Right renal cortex interstitium (tissue), 3 donors: ENCODE data around the gene CTSW. TPM values are rescaled to one million over a fixed set of nuclear protein-coding genes. Genes with fewer than 3 reads are reported as not detected.

ENCODE experiments used
- DNase-seq, 3 donors: peaks; one replicate each; pipeline ENCODE4 v3.0.0-alpha.2; 2013; ENCODE audit warnings: low read depth in 3 of 3, low spot score in 2 of 3
- polyA plus RNA-seq, 3 donors: library from polyadenylated mRNA; unstranded; fragments of 120-200 nt; gene quantifications; one replicate each; pipeline ENCODE4 v1.2.1, GENCODE V29; 2013; ENCODE audit not compliant: insufficient read length in 3 of 3

The CTSW gene
- polyA plus RNA-seq, 3 donors = 1.0 to 1.2 (median 1.2) TPM

GRCh38 chr11:65866509-65867283 is 12.9 kb upstream of the CTSW start:
- no peak for DNase-seq

- no peak for DNase-seq
Observed at GRCh38 chr11:65867284-65868071, 12.2 kb upstream of the CTSW start.

DNA sequence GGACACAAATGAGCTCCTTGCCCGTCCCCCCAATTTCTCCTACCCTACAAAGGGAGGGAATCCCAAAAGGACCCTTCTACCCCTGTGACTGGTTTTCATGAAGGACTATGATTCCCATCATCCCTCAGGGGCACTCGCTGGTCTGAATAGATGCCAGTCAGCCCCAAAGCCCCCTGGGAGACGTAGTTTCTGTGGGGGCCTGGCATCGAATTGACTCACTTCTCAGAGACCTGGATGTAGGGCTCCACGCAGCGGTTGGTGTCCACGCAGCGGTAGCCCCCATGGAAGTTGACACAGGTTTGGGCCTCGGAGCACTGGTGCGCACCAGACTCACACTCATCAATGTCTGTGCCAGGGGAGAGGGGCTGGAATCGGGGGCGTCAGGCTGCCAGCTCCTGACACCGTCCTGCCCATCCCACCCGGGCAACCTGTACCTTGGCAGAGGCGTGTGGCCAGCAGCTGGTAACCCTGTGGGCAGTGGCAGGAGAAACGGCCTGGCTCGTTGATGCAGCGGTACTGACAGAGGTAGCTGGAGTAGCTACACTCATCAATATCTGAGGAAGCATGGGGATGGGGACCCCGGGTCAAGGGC is 11.5 kb upstream of the CTSW start:
- no peak for DNase-seq

- DNase-seq = no peak
Observed at GRCh38 chr11:65868907-65869306, 10.7 kb upstream of the CTSW start.

DNA sequence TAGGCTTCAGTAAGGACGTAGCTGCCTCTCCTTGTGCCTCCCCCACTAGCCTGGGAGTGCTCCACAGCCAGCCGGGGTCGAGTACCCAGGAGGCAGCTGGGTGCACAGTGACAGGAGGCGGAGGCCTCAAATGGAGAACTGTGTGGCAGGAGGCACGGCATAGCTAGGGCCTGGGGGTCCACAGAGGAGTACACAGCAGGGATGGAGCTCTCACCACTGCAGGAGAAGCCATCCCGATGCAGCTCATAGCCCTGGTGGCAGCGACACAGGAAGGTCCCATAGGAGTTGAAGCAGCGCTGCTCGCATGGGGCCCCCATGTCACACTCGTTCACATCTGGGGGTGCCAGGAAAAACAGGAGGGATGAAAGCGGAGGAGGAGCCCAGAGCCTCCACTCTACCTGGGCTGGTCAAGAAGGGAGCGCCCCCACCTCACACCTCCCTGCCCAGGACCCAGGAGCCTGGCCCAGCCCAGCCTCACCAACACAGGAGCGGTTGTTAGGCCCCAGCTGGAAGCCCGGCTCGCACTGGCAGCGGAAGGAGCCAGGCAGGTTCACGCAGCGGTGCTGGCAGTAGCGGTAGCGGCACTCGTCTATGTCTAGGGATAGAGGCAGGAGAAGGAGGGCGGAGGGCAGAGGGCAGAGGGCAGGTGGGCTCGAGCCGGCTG is 9.9 kb upstream of the CTSW start:
- DNase-seq = no peak

- DNase-seq = no peak
Observed at GRCh38 chr11:65870307-65870658, 9.4 kb upstream of the CTSW start.

DNA sequence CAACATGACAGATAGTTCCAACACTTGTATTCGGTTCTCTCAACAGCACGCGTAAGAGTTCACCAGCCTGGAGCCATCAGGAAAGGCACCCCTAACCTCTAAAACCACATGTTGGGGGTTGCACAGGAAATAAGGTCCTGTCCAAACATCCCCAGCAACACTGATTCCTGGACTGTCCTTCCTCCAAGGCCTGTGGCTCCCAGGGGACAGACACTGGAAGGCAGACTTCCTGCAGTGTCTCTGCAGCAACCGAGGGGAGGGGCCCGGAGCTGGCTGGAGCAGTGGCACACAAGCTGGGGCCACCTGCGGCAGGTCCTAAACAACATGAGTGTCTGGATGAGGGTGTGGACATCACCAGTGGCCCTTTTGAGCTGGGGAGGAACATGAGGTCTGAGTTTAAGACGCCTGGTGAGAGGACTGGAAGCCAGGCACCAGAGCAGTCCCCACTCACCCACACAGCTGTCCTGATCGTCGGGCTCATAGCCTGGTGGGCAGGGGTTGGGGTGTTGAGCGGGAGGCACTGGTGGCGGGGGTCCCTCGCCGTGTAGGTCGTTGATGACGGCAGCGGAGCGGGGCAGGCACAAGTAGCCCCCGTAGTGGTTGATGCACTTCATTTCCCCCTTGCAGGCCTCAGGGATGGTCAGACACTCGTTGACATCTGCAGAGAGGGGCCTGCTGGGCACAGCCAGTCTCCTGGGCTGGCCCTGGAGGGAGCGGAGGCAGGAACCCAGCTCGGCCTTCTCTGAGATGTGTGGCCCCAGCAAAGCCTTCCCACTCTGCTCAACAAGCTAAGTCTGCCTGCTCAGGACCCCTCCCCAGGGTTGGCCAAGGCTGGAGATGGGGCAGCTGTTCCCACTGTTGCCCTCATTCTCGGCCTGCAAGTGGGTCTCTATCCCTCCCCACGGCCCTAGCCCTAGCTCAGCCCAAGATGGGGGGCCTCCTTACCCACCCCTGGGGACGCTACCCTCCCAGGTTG is 8.6 kb upstream of the CTSW start:
- DNase-seq = no peak

GRCh38 chr11:65871811-65872548 is 7.7 kb upstream of the CTSW start:
- DNase-seq = no peak

- DNase-seq = no peak
Observed at GRCh38 chr11:65872586-65873317, 6.9 kb upstream of the CTSW start, which contains the start of gene EFEMP2. EFEMP2 (minus strand) TSS chr11:65872800; CDS start chr11:65872354, 446 bp downstream.

DNA sequence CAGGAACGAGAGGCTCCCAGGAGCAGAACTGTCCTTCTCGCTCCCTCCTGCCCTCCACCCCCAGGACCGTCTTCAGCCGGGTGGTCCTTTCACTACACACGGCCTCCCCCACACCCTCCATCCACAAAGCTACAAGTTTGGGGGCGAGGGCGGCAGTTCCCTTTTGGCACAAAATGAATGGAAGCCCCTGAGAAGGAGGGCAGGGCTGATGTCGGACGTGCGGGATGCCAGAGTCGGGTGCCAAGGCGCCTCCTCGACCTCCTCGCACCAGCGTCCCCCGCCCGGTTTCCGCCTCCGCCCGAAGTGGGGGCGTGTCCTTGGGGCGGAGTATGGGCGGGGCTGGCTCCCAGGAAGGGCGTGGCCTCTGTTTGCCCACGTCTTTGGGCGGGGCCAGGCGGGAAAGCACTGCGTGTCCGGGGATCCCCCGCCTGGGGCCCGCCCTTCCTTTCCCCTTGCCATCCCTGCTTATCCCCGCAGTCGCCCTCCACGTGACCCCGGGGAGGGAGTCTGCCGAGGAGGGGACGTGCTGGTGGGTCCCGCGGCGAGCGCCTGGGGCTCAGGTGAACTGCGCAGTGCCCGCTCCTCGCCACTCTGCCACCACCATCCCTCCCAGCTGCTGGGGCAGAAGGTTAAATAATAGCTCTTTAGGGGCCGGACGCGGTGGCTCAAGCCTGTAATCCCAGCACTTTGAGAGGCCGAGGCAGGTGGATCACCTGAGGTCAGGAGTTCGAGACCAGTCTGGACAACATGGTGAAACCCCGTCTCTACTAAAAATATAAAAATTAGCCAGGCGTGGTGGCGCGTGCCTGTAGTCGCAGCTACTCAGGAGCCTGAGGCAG is 6.1 kb upstream of the CTSW start:
- peak in 1 of 3 donors; percentile 72 for DNase-seq

DNA sequence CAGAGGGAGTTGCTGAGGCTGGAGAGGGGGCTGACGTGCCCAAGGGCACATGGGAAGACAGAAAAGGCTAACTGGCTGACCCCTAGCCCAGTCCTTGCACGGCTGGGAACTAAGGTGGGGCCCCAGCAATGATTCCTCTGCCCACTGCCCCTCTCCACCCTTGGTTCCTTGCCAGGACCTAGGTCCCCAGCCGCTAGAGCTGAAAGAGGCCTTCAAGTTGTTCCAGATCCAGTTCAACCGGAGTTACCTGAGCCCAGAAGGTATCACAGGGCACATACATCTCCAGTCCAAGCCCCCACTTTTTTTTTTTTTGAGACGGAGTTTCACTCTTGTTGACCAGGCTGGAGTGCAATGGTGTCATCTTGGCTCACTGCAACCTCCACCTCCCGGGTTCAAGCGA is 390 bp downstream of the CTSW start:
- DNase-seq = no peak

DNA sequence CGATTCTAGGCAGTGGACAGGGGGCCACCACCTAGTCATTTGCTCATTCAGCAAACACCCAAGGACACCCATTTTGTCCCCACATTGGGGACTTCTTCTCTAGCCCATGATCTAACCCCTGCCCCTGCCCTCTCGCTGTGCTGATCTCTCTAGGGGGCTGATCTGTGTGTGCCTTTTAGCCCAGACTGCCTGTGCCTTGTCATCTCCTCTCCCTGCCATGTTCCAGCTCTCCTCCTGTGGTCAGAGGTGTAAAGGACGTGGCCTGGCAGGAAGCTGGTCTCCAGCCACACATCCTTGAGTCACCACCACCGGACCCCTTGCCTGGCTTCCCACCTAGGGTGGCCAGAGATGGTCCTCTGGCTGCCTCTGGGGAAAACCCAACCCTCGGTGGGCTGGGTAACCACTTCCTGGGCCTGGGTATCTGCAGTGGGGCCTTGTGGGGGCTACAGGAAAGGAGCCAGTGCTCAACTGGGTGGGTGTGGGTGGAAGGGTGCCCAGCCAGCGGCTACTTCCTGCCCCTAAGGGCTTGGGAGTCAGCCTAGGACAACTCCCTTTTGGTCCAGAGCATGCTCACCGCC is 1.3 kb downstream of the CTSW start:
- no peak for DNase-seq

DNA sequence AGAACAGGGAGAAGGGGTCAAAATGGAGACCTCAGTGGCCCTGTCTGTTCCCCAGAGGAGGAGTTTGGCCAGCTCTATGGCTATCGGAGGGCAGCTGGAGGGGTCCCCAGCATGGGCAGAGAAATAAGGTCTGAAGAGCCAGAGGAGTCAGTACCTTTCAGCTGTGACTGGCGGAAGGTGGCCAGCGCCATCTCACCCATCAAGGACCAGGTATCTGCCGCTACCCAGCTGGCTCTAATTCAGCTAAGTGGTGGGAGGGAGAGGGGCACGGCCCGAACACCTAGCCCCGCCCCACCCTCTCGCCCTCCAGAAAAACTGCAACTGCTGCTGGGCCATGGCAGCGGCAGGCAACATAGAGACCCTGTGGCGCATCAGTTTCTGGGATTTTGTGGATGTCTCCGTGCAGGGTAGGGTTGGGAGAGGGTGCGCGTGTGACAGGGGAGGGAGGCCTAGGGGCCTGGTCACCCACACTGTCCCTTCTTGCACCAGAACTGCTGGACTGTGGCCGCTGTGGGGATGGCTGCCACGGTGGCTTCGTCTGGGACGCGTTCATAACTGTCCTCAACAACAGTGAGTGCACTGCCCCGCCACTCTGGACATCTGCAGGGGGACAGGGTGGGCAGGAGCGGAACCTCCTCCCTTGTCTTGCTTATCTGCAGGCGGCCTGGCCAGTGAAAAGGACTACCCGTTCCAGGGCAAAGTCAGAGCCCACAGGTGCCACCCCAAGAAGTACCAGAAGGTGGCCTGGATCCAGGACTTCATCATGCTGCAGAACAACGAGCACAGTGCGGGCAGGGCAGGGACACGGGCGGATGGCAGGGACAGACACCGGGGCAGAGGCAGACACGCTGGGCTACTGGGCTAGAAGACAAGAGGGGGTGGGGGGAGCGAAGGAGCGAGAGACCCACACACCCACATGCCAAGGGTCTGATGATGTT is 2.8 kb downstream of the CTSW start:
- no peak for DNase-seq

GRCh38 chr11:65883058-65883761 is 3.6 kb downstream of the CTSW start:
- DNase-seq = no peak
